ENCODE measurements around the gene TEPSIN. TPM values are rescaled to one million over a fixed set of nuclear protein-coding genes. Genes with fewer than 3 reads are reported as not detected.

Gene TEPSIN
- total and polyA plus RNA-seq, 7 donors, result 10.9 to 22.1 (median 12.5) TPM

DNA sequence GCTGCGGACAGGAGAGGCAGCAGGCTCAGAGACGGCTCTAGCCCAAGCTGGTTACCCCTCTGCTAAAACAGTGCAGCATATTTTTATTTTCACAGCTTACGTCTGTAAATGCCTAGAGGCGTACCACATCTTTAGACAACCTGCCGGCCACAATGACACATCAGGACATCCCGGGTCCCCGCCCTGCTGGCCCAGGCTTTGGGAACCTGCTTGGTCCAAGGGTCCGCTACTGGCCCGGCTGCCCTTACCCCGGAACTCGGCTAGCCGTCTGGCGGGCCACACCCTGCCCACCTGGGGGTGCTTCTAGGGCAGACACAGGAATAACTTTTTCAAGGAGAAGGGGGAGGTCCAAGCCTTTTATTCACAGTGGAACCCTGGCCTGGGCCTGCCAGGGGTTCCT is 20.4 kb downstream of the TEPSIN start:
- intact Hi-C loops (cut with DNase I), result no loop called here
- ATAC-seq (no peak), DNase-seq (no peak)
- Histone ChIP-seq H3K27ac (no peak overlapping the region), H3K4me3 (no peak overlapping the region), H3K36me3 (ENCODE audit: insufficient read depth in 1 of 2, low read depth in 1 of 2) (peaks cover 0 to 7% of the 10 kb centered on the region in 2 donors), H3K27me3 (ENCODE audit: insufficient read depth in 3 of 3, low read length in 2 of 3) (no peaks in the 10 kb centered on the region), H3K9me3 (no peaks in the 10 kb centered on the region), H3K4me1 (peaks cover 14% of the 10 kb centered on the region)
- WGBS, 3 donors, result 92 to 95% (median 93%) methylated on average over 13 of the region's 13 CpGs
- TF ChIP-seq, protein P1, sequence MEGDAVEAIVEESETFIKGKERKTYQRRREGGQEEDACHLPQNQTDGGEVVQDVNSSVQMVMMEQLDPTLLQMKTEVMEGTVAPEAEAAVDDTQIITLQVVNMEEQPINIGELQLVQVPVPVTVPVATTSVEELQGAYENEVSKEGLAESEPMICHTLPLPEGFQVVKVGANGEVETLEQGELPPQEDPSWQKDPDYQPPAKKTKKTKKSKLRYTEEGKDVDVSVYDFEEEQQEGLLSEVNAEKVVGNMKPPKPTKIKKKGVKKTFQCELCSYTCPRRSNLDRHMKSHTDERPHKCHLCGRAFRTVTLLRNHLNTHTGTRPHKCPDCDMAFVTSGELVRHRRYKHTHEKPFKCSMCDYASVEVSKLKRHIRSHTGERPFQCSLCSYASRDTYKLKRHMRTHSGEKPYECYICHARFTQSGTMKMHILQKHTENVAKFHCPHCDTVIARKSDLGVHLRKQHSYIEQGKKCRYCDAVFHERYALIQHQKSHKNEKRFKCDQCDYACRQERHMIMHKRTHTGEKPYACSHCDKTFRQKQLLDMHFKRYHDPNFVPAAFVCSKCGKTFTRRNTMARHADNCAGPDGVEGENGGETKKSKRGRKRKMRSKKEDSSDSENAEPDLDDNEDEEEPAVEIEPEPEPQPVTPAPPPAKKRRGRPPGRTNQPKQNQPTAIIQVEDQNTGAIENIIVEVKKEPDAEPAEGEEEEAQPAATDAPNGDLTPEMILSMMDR (IDR thresholded peaks at IDR 0.05), result no peak

DNA sequence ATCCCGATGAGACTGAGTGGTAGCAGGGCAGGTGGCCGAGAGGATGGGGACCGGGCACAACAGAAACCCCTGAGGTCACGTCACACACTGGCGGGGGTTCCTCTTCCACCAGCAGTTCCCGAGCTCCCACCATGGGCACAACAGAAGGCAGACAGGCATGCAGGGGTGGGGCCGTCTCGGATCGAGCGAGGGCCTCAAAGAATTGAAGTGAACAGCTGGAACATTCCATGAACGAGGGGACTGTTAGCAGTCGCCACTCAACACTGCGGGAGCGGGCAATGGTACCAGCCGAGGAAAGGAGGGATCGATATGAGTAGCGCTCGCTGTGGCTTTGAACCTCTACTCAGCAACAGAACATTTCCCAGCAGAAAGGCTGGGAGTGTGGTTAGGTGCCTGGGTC is 21.4 kb downstream of the TEPSIN start:
- Histone ChIP-seq H3K9me3 (no peaks in the 10 kb centered on the region), H3K4me1 (peaks cover 10% of the 10 kb centered on the region), H3K36me3 (ENCODE audit: insufficient read depth in 1 of 2, low read depth in 1 of 2) (peaks cover 0 to 7% of the 10 kb centered on the region in 2 donors), H3K4me3 (no peak overlapping the region), H3K27ac (no peak overlapping the region), H3K27me3 (ENCODE audit: insufficient read depth in 3 of 3, low read length in 2 of 3) (no peaks in the 10 kb centered on the region)
- DNase-seq (no peak), ATAC-seq (no peak)
- intact Hi-C loops (cut with DNase I), result no loop called here
- TF ChIP-seq, protein P1 (IDR thresholded peaks at IDR 0.05), result no peak
- WGBS, 3 donors, result 57 to 72% (median 59%) methylated on average over 18 of the region's 18 CpGs

DNA sequence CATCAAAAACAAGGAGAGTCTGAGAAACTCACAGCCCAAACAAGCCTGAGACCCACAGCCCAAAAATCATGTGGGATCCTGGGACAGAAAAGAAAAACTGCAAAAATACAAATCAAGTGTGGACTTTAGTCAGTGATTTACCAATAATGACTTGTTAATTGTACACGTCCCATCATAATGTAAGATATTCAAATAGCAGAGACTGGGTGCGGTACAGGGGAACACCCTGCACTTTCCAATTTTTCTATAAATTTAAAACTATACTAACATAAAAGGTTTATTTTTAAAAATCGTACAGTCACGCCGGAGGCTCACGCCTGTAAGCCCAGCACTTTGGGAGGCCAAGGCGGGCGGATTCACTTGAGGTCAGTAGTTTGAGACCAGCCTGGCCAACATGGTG is 24.9 kb downstream of the TEPSIN start:
- TF ChIP-seq, protein P1 (IDR thresholded peaks at IDR 0.05), result no peak
- Histone ChIP-seq H3K36me3 (ENCODE audit: insufficient read depth in 1 of 2, low read depth in 1 of 2) (no peaks in the 10 kb centered on the region), H3K27ac (no peak overlapping the region), H3K9me3 (no peaks in the 10 kb centered on the region), H3K4me3 (no peak overlapping the region), H3K4me1 (no peaks in the 10 kb centered on the region), H3K27me3 (ENCODE audit: insufficient read depth in 3 of 3, low read length in 2 of 3) (no peaks in the 10 kb centered on the region)
- intact Hi-C loops (cut with DNase I), result no loop called here
- 95 to 97% (median 97%) methylated on average over 8 of the region's 8 CpGs for WGBS, 3 donors
- ATAC-seq (no peak), DNase-seq (no peak)

DNA sequence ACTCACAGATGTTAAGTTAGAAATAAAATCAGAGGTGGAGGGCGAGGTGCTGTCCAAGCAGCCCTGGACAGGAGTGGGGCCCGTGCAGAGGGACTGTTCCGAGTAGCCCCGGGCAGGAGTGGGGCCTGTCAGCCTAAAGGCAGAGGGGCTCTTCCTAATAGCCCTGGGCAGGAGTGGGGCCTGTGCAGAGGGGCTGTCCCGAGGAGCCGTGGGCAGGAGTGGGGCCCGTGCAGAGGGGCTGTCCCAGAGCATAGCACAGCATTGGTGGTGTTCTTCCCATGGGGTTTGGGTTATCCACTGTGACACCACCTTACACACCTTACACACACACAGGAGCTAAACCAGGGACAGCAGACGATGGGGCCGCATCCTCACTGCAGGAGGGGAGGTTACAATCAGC is 26.5 kb downstream of the TEPSIN start:
- DNase-seq, result no peak
- ATAC-seq, result no peak

DNA sequence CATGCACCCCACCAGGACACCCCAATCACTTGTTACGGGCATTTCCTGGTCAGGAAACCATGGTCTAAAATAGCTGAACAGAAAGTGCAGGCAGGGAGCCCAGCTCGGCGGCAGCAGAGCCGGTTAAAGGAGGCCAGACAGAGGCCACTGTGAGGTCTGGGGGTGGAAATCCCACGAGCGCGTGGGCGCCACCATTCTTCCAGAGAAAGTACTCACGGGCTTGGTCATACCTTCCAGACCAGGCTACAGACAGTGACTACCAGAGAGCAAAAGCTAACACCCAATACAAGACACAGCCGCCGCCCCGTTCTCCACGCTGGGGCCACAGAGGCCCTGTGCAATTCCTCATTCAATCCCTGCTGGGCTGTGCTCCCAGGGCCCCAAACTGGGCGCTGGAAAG is 28.0 kb downstream of the TEPSIN start:
- H3K27me3 ChIP-seq (ENCODE audit: insufficient read depth in 3 of 3, low read length in 2 of 3), result no peaks in the 10 kb centered on the region
- ATAC-seq, result no peak
- H3K4me1 ChIP-seq, result no peaks in the 10 kb centered on the region
- TF ChIP-seq, protein P1 (IDR thresholded peaks at IDR 0.05), result no peak
- 71 to 78% (median 76%) methylated on average over 14 of the region's 14 CpGs for WGBS, 3 donors
- intact Hi-C loops (cut with DNase I), result no loop called here
- no peak overlapping the region for H3K4me3 ChIP-seq
- H3K27ac ChIP-seq, result no peak overlapping the region
- no peaks in the 10 kb centered on the region for H3K9me3 ChIP-seq
- peaks cover 0 to 3% of the 10 kb centered on the region in 2 donors for H3K36me3 ChIP-seq (ENCODE audit: insufficient read depth in 1 of 2, low read depth in 1 of 2)
- no peak for DNase-seq

More for the DNA sequence above, 26.5 kb downstream of the TEPSIN start:
- intact Hi-C loops (cut with DNase I), result no loop called here
- WGBS, 3 donors, result 94 to 99% (median 95%) methylated on average over 9 of the region's 9 CpGs
- TF ChIP-seq, protein P1 (IDR thresholded peaks at IDR 0.05), result no peak
- Histone ChIP-seq H3K27me3 (ENCODE audit: insufficient read depth in 3 of 3, low read length in 2 of 3) (no peaks in the 10 kb centered on the region), H3K9me3 (no peaks in the 10 kb centered on the region), H3K4me3 (no peak overlapping the region), H3K4me1 (no peaks in the 10 kb centered on the region), H3K27ac (no peak overlapping the region), H3K36me3 (ENCODE audit: insufficient read depth in 1 of 2, low read depth in 1 of 2) (no peaks in the 10 kb centered on the region)

Measured in psoas muscle (tissue), 8 donors.